Astrocyte of the cerebellum (primary cell): ENCODE measurements around the gene CRLF3.
A peak's percentile ranks its signal among the peaks of the same experiment; 100 is the strongest.

ENCODE experiments used
- DNase-seq: peaks from one replicate; pipeline ENCODE4 v3.0.0-alpha.2; 2011; ENCODE audit warnings: low read depth
- H3K4me3 ChIP-seq: 2 replicates; pipeline ENCODE4 v1.5.1; 2011; ENCODE audit warnings: mild to moderate bottlenecking, low read depth, low read length, moderate library complexity
- in situ Hi-C: cut with HindIII; loops from 2 replicates; pipeline ENCODE4 v1.10.0; 2017; ENCODE audit warnings: low sequenced_read_pairs
- TF ChIP-seq, protein P1 (sequence below): IDR thresholded peaks from 2 replicates; pipeline ENCODE4 v1.5.1; 2012; ENCODE audit warnings: low read length, low read depth, moderate library complexity, mild to moderate bottlenecking; ENCODE audit errors: missing control alignments

Gene CRLF3

DNA sequence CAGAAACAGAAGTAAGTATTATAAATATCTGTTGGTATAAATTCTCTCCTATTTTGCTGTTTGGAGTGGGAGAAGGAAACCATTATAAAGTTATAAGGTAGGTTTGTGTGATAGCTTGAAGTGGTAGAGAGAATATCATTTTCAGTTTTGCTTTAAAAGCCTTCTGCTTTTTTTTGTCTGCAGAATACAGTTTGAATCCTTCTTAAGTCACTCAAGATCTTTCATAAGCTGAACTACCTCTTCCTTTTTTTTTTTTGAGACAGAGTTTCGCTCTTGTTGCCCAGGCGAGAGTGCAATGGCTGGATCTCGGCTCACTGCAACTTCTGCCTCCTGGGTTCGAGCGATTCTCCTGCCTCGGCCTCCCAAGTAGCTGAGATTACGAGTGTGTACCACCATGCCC, 16.3 kb upstream of the CRLF3 start:
- TF ChIP-seq, protein P1, sequence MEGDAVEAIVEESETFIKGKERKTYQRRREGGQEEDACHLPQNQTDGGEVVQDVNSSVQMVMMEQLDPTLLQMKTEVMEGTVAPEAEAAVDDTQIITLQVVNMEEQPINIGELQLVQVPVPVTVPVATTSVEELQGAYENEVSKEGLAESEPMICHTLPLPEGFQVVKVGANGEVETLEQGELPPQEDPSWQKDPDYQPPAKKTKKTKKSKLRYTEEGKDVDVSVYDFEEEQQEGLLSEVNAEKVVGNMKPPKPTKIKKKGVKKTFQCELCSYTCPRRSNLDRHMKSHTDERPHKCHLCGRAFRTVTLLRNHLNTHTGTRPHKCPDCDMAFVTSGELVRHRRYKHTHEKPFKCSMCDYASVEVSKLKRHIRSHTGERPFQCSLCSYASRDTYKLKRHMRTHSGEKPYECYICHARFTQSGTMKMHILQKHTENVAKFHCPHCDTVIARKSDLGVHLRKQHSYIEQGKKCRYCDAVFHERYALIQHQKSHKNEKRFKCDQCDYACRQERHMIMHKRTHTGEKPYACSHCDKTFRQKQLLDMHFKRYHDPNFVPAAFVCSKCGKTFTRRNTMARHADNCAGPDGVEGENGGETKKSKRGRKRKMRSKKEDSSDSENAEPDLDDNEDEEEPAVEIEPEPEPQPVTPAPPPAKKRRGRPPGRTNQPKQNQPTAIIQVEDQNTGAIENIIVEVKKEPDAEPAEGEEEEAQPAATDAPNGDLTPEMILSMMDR = no peak
- no peak for DNase-seq
- in situ Hi-C loops = no loop called here
- H3K4me3 ChIP-seq = no peak overlapping the region

DNA sequence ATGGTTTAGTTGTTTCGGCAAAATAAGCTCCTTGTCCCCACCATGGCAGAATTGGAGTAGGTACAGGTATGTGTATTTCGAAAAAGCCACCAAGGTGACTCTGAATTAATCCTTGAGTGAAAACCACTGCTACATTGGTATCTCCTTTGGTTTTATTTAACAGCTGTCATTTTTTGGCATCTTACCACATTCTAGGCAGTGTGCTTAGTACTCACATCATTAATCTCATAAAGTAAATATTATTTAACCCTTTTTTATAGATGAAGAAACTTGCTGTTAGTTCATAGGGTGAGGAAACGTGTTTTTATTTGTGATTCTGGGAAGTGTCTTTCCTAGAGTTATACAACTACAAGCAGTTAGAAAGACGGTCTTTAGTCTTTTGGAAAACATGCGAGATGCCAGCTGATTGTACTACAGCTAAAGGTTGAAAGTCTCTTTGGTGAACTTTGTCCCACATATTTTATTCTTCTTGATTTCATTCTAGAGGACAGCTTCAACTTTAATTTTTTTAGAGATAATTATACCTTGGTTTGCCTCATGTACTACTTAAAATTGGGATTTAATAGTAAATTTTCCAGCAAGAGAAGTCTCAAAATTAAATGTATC, 13.8 kb upstream of the CRLF3 start:
- TF ChIP-seq, protein P1 = no peak
- in situ Hi-C loops = no loop called here
- no peak for DNase-seq
- no peak overlapping the region for H3K4me3 ChIP-seq

DNA sequence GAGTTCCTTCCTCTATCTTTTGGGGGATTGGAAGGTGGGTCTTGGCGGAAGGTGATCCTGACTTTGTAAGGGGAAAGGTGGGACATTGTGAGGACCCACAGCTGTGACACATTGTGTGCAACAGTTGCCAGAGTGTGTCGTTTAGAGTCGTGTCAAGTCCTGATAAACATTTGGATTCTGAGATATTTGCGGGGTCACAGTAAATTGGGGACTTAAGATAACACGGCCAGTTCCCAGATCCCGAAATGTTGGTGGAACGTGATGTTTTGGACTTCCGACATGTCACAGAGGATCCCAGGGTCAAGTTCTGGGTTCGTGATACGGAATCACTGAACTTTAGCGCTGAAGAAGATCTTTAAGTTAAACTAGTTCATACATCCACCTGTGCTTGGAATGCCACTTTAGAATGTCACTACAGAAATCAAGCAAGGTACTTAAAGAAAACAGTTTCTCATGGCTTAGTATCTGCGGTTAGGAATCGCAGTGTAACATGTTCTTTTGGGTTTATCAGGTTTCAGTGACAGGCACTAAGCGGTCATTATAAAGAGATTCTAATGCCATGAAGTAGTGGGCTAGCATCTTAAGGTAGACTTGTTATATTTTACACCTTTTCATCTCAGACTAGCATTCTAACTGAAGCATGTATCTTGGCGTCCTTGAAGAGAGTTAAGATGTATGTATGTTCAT, 8.1 kb upstream of the CRLF3 start:
- no peak for DNase-seq
- TF ChIP-seq, protein P1 = no peak
- H3K4me3 ChIP-seq = peak overlapping the region; percentile 93
- in situ Hi-C loops = no loop called here

DNA sequence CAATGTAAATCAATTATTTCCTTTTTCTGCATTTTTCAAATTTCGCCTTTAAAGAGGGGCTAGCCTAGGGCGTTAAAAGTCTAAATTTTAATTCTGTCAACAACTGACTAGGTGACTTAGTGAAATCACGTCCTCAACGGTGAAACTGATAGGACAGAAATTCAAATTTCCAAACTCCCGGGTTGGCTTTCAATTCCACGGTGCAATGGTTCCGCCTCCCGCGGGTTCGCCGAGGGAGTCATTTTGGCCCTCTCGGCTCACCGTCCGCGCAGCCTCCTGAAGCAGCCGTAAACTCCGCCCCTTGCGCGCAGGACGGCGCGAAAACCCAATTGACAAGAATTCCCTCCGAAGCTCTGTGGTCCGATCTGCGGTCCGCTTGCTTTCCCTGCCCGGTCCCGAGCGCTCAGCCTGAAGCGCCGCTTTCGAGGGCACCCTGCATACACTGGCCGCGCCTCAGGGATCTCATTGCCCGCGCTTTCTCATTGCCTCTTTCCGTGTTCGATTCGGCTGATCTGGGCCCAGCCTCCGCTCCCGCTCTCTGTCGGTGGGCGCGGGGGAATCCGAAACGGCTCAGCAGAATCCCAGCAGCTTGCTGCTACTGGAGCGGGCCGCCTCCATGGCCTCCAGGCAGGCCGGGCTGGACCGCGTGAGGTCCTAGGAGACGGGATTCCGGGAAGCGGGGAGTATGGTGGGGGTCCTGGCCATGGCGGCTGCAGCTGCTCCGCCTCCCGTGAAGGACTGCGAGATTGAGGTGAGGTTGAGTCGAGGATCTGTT, 7.4 kb upstream of the CRLF3 start, which contains the start of gene ATAD5:
TSS of gene ATAD5 (plus strand) at position 304 of the 775 bp plus-strand sequence. CDS start at position 686, 382 bp downstream.
- TF ChIP-seq, protein P1 = no peak
- peak; percentile 76 for DNase-seq
- peak within 1 kb of the TSS; percentile 93 for H3K4me3 ChIP-seq
- in situ Hi-C loops = no loop called here

DNA sequence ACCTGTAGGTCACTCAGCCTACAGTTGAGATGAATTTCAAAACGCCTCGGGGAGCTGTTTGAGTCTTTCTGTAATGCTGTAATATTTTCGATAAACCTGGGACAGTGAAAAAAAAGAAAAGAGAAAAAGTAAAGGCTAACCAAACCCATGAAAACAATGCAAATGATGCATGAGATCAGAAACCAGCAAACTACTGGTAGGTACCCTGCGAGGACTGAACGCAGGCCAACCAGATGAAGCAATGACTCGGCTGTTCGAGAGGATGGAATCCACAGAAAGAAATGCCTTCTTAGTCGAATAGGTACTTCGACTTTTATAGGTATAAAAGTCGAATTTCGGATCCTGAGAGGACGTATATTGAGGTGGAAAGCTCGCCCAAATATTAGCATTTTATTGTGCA, 6.8 kb upstream of the CRLF3 start:
- in situ Hi-C loops = no loop called here
- H3K4me3 ChIP-seq = peak overlapping the region; percentile 93
- TF ChIP-seq, protein P1 = no peak
- no peak for DNase-seq

DNA sequence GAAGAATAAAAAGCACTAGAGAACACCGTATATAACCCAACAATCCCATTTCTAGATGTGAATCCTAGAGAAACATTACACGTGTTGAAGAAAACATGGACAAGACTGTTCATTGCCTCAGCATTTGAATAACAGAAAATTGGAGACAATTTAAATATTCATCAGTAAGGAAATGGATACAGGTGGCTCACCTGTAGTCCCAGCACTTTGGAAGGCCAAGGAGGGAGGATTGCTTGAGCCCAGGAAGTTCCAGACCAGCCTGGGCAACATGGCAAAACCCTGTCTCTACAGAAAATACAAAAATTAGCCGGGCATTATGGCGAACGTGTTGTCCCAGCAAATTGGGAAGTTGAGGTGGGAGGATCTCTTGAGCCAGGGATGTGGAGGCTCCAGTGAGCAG, 4.5 kb upstream of the CRLF3 start:
- no peak for DNase-seq
- in situ Hi-C loops = no loop called here
- no peak overlapping the region for H3K4me3 ChIP-seq
- TF ChIP-seq, protein P1 = no peak
